OCI-LY3 (cell line): ENCODE data around the gene SH3PXD2A.
"Not testable (repeated sequence)": the region's sequence is repeated elsewhere in the genome, so short reads cannot be mapped to it uniquely, and the experiment has no call there.

Experiments
- H2AFZ ChIP-seq: fragments of 200-600, 300-600 bp; shearing (Covaris generic); 2 replicates; pipeline ENCODE4 v1.6.0; 2014; ENCODE audit warnings: antibody characterized with exemption, low read depth, low read length
- H3K27ac ChIP-seq: fragments of 200-600, 300-600 bp; sonication (generic); 2 replicates; pipeline ENCODE4 v1.5.1; 2014; ENCODE audit warnings: mild to moderate bottlenecking, low read length, moderate library complexity, mixed read lengths
- H3K27me3 ChIP-seq: fragments of 200-600, 300-600 bp; sonication (generic); 2 replicates; pipeline ENCODE4 v1.6.1; 2014; ENCODE audit warnings: low read depth, low read length, mixed read lengths
- H3K36me3 ChIP-seq: fragments of 200-600, 300-600 bp; sonication (generic); replicated peaks from 2 replicates; pipeline ENCODE3; 2014; ENCODE audit warnings: low read depth, low read length, mixed read lengths
- H3K4me1 ChIP-seq: fragments of 300-600, 200-600 bp; sonication (generic); 2 replicates; pipeline ENCODE4 v1.6.1; 2014; ENCODE audit warnings: low read length, mixed read lengths
- H3K4me2 ChIP-seq: fragments of 200-600, 300-600 bp; sonication (generic); 2 replicates; pipeline ENCODE4 v1.6.1; 2014; ENCODE audit warnings: low read length, mixed read lengths
- H3K4me3 ChIP-seq: fragments of 300-600, 200-600 bp; sonication (generic); 2 replicates; pipeline ENCODE4 v1.5.1; 2014; ENCODE audit warnings: antibody characterized with exemption, mild to moderate bottlenecking, low read length, moderate library complexity
- H3K79me2 ChIP-seq: fragments of 300-600, 200-600 bp; shearing (Covaris generic); 2 replicates; pipeline ENCODE4 v1.6.1; 2014; ENCODE audit warnings: mild to moderate bottlenecking, low read length, mixed read lengths
- H3K9ac ChIP-seq: fragments of 300-600, 200-600 bp; shearing (Covaris generic); 2 replicates; pipeline ENCODE4 v1.6.0; 2014; ENCODE audit warnings: mild to moderate bottlenecking, low read length, moderate library complexity
- H3K9me3 ChIP-seq: fragments of 200-600, 300-600 bp; shearing (Covaris generic); 2 replicates; pipeline ENCODE4 v1.6.1; 2014; ENCODE audit warnings: low read length, mixed read lengths; ENCODE audit not compliant: insufficient read depth
- H4K20me1 ChIP-seq: fragments of 200-600, 300-600 bp; sonication (generic); 2 replicates; pipeline ENCODE4 v1.6.1; 2016; ENCODE audit warnings: low read length, mixed read lengths; ENCODE audit not compliant: insufficient read depth
- EZH2phosphoT487 ChIP-seq: fragments of 200-600 bp; shearing (Covaris generic); IDR thresholded peaks from 2 replicates; pipeline ENCODE4 v1.6.1; 2018; ENCODE audit warnings: antibody characterized with exemption, mixed run types, low read depth
- TF ChIP-seq, protein P1 (sequence below): fragments of 200-600, 300-600 bp; sonication (generic); IDR thresholded peaks from 2 replicates; pipeline ENCODE4 v1.5.1; 2014; ENCODE audit warnings: antibody characterized with exemption, low read length, low read depth

Gene SH3PXD2A

DNA sequence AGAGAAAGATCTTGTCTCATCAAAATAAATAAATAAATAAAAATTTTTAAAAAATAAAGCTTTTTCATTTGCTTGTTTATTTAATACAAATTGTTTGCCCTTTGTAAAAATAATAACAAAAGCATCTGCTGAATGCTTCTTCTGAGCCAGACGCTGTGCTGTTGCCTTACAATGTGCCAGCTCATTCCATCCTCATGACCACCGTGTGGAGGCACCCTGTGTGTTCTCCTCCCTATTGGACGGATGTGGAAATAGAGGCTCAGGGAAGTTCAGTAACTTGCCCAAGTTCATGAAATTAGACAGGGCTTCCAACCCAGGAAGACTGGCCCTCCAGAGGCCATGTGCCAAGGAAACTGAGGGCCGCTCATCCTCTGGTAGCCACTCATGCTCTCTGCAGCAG is 120.6 kb downstream of the SH3PXD2A start:
- Histone ChIP-seq H3K36me3 (no peaks in the 10 kb centered on the region), H3K9me3 (no peaks in the 10 kb centered on the region), H3K4me2 (no peak overlapping the region), H3K9ac (no peak overlapping the region), H4K20me1 (no peaks in the 10 kb centered on the region), H3K4me1 (no peaks in the 10 kb centered on the region), H3K4me3 (no peak overlapping the region), H3K27me3 (no peaks in the 10 kb centered on the region), H2AFZ (no peak overlapping the region), H3K27ac (no peak overlapping the region), H3K79me2 (no peaks in the 10 kb centered on the region)
- no peak for TF ChIP-seq EZH2phosphoT487
- TF ChIP-seq, protein P1, sequence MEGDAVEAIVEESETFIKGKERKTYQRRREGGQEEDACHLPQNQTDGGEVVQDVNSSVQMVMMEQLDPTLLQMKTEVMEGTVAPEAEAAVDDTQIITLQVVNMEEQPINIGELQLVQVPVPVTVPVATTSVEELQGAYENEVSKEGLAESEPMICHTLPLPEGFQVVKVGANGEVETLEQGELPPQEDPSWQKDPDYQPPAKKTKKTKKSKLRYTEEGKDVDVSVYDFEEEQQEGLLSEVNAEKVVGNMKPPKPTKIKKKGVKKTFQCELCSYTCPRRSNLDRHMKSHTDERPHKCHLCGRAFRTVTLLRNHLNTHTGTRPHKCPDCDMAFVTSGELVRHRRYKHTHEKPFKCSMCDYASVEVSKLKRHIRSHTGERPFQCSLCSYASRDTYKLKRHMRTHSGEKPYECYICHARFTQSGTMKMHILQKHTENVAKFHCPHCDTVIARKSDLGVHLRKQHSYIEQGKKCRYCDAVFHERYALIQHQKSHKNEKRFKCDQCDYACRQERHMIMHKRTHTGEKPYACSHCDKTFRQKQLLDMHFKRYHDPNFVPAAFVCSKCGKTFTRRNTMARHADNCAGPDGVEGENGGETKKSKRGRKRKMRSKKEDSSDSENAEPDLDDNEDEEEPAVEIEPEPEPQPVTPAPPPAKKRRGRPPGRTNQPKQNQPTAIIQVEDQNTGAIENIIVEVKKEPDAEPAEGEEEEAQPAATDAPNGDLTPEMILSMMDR, result no peak

DNA sequence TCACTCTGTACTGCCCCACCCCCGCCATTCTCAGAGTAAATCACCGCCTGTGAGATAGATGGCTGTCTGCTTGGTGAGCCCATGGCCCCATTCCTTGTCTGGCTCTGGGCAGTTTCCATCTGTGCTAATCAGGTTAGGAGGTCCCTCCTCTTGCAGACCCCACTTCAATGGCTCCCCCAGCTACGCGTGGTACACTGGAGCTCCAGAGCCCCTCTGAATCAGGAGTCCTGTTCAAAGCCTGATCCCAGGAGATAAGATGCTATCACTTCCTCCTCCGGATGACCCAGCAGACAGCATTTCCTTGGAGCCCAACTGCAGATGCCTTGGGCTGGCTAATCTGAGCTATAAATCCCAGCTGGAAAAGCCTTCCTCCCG is 122.3 kb downstream of the SH3PXD2A start:
- no peak overlapping the region for H3K4me3 ChIP-seq

GRCh38 chr10:103732339-103733044 is 122.9 kb downstream of the SH3PXD2A start:
- no peak overlapping the region for H3K9ac ChIP-seq
- no peaks in the 10 kb centered on the region for H3K9me3 ChIP-seq
- H3K4me2 ChIP-seq, result no peak overlapping the region
- H2AFZ ChIP-seq, result no peak overlapping the region
- H4K20me1 ChIP-seq, result no peaks in the 10 kb centered on the region
- H3K27me3 ChIP-seq, result no peaks in the 10 kb centered on the region
- no peaks in the 10 kb centered on the region for H3K36me3 ChIP-seq
- H3K79me2 ChIP-seq, result no peaks in the 10 kb centered on the region
- no peaks in the 10 kb centered on the region for H3K4me1 ChIP-seq
- no peak overlapping the region for H3K4me3 ChIP-seq
- no peak for TF ChIP-seq EZH2phosphoT487
- TF ChIP-seq, protein P1, result no peak
- H3K27ac ChIP-seq, result no peak overlapping the region

More for the DNA sequence above, 122.3 kb downstream of the SH3PXD2A start:
- H3K79me2 ChIP-seq, result no peaks in the 10 kb centered on the region
- no peaks in the 10 kb centered on the region for H3K27me3 ChIP-seq
- no peak overlapping the region for H3K4me2 ChIP-seq
- no peak overlapping the region for H3K9ac ChIP-seq
- H2AFZ ChIP-seq, result no peak overlapping the region
- no peaks in the 10 kb centered on the region for H3K4me1 ChIP-seq
- H4K20me1 ChIP-seq, result no peaks in the 10 kb centered on the region
- H3K36me3 ChIP-seq, result no peaks in the 10 kb centered on the region
- no peaks in the 10 kb centered on the region for H3K9me3 ChIP-seq
- no peak overlapping the region for H3K27ac ChIP-seq
- TF ChIP-seq EZH2phosphoT487, result no peak
- TF ChIP-seq, protein P1, result no peak

DNA sequence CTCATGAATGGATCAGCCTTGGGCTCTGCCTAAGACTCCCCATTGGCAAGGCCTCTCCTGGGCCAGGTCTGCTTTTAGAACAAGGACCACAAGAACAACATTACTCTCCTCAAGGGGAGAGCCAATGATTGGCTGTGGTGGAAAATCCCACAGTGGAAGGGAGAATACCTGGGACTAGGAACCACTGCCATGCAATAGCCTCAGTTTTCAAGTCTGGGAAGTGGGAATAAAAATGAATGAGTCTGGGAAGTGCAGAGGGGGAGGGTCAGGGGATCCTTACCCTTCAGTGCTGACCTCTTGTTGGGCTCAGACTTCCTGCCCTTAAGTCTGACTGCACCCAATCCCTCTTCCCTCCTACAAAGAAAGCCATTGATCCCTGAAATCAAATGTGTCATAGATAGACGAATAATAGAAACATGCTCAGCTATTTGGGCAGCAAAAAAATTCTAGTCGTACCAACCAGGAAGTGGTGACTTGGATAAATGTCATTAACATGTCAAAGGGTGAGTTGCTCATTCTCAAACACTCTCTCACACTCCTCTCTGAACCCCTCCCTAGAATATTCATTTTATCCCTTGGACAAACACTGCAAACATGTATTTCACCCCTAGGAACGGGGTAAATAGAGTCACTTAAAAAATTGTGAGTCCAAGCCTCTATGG is 123.6 kb downstream of the SH3PXD2A start:
- no peaks in the 10 kb centered on the region for H4K20me1 ChIP-seq
- no peak overlapping the region for H3K4me3 ChIP-seq
- H3K4me2 ChIP-seq, result no peak overlapping the region
- no peak overlapping the region for H3K27ac ChIP-seq
- no peak for TF ChIP-seq EZH2phosphoT487
- TF ChIP-seq, protein P1, result no peak
- H3K4me1 ChIP-seq, result no peaks in the 10 kb centered on the region
- H2AFZ ChIP-seq, result no peak overlapping the region
- no peaks in the 10 kb centered on the region for H3K27me3 ChIP-seq
- H3K79me2 ChIP-seq, result no peaks in the 10 kb centered on the region
- no peak overlapping the region for H3K9ac ChIP-seq
- H3K36me3 ChIP-seq, result no peaks in the 10 kb centered on the region
- no peaks in the 10 kb centered on the region for H3K9me3 ChIP-seq

- not testable (repeated sequence) for H3K4me2 ChIP-seq, H3K79me2 ChIP-seq, H3K9ac ChIP-seq, H3K4me1 ChIP-seq, H3K27ac ChIP-seq, H4K20me1 ChIP-seq, H3K27me3 ChIP-seq, H3K36me3 ChIP-seq, H2AFZ ChIP-seq, H3K4me3 ChIP-seq, H3K9me3 ChIP-seq
These were observed 124.3 kb downstream of the SH3PXD2A start for GRCh38 chr10:103731026-103731425.
